GM19463 (cell line): ENCODE results near the gene MMEL1.
"Not testable (repeated sequence)": the region's sequence is repeated elsewhere in the genome, so short reads cannot be mapped to it uniquely, and the experiment has no call there.

Experiments
- ATAC-seq: cut with Tn5 transposase; IDR thresholded peaks from one replicate; pipeline ENCODE4 v1.9.1; 2021; ENCODE audit warnings: mild to moderate bottlenecking, moderate library complexity; ENCODE audit not compliant: unreplicated experiment

MMEL1 gene

GRCh38 chr1:2629627-2630497, 3.0 kb downstream of the MMEL1 start:
- ATAC-seq: no peak

DNA sequence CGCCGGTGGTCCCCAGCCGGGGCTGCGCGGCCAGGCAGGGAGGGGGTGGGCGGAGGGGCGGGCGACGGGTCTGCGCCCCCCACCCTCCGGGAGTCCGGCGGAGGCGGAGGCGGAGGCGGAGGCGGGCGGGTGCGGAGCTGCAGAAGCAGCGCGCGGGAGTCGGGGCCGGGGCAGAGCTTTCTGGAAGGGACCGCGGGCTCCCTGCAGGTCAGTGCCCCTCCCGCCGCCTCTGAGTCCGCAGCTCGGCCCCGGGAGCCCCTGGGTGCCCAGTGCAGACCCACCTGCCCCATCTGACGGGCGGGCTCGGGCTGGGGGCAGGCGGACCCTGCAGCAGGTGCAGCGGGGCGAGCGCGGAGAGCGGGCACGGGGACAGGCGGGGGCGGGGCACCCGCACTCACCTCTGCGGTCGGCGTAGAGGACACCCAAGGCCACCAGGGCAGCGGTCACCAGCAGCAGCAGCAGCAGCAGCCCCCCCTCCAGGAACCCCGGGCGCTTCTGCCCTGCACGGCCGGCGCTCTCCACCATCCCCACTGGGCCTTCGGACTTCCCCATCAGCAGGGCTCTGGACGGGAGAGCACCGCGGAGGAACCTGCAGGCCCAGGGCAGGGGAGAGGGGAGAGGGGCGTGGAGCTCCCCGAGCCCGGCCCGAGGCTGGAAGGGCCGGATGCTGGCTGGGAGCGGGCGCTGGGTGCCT, 3.7 kb downstream of the MMEL1 start:
- no peak for ATAC-seq

GRCh38 chr1:2628191-2628932, 4.5 kb downstream of the MMEL1 start:
- ATAC-seq: no peak

DNA sequence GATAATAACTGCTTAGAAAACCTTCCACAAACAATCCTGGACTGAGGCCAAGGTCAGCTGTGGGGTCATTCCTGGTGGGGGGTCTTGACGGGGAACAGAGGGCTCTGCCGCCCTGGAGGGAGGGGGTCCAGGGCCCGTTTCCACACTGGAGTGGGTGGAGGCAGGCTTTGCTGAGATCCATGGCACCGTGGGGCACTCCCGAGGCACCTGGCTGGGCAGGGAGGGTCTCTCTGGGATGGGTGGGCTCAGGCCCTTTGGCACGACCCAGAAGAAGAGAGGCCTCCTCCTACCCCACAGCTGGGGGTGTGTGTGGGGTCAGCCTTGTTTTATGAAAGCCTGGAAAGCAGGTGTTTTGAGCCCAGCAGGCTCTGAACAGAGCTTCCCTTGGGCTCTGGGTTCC, 5.1 kb downstream of the MMEL1 start:
- ATAC-seq: no peak

- not testable (repeated sequence) for ATAC-seq
Observed at GRCh38 chr1:2625748-2626147, 7.1 kb downstream of the MMEL1 start.

GRCh38 chr1:2625311-2625710, 7.5 kb downstream of the MMEL1 start:
- ATAC-seq: no peak

DNA sequence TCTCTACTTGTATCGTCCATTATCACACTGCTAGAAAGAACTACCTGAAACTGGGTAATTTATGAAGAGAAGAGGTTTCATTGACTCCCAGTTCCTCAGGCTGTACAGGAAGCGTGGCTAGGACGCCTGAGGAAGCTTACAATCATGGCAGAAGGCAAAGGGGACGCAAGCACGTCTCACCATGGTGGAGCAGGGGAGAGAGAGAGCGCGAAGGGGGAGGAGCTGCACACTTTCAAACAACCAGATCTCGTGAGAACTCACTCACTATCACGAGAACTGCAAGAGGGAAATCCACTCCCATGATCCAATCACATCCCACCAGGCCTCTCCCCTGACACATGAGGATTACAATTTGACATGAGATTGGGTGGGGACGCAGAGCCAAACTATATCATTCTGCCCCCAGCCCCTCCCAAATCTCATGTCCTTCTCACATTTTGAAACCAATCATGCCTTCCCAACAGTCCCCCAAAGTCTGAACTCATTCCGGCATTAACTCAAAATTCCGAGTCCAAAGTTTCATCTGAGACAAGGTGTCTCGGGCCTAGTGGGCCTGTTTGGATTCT, 8.0 kb downstream of the MMEL1 start:
- no peak for ATAC-seq

DNA sequence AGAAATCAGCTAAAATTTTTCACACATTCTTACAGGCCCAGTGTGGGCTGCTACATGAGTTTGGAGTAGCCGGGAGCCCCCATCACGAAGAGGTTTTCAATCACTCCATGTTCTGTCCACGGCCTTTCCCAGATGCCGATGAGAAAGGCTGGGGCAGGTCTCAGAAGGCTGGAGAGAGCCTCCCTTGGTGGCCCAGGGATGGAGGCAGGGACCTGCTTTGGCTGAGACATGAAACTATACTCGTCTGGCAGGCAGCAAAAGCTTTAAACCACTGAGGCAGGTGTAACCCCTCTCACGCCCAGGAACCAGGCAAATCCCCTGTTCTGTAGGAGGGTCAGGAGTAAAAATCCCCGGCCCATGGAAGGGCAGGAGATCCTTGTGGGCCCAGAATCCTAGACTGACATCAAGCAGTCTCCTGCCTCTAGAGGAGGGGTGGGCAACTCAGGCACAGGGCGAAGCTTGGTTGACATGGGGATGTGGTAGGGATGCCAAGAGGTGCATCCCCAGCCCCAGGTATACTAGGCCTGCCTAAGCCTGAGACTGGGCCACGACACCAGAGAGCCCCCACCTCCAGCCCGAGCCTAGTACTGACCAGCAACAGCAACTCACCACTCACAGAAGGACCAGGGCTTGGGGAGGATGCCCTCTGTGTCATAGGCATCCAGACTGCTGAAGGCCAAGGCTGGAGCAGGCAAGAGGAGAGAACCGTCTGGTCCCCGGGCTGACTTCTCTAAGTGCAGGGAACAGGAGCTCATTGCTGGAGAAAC, 9.1 kb downstream of the MMEL1 start:
- ATAC-seq: no peak

GRCh38 chr1:2617971-2618470, 14.8 kb downstream of the MMEL1 start:
- no peak for ATAC-seq

DNA sequence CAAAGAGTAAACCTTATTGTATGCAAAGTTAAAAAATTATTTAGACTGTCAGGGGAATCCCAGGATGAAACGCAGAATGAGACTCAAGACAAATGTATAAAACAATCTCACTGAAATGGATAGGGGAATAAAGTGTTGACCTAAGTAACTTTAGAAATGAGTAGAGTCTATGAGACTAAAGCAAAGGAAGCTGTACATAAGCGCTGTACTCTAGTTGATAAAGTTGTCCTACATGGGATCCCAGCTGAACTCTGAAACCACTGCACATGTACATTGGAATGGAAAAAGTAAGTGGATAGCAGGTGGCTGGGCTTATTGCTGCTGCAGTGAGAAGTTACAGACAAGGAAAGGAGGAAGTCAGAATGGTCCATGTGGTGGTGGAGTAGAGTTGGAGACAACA, 18.7 kb downstream of the MMEL1 start:
- ATAC-seq: no peak

DNA sequence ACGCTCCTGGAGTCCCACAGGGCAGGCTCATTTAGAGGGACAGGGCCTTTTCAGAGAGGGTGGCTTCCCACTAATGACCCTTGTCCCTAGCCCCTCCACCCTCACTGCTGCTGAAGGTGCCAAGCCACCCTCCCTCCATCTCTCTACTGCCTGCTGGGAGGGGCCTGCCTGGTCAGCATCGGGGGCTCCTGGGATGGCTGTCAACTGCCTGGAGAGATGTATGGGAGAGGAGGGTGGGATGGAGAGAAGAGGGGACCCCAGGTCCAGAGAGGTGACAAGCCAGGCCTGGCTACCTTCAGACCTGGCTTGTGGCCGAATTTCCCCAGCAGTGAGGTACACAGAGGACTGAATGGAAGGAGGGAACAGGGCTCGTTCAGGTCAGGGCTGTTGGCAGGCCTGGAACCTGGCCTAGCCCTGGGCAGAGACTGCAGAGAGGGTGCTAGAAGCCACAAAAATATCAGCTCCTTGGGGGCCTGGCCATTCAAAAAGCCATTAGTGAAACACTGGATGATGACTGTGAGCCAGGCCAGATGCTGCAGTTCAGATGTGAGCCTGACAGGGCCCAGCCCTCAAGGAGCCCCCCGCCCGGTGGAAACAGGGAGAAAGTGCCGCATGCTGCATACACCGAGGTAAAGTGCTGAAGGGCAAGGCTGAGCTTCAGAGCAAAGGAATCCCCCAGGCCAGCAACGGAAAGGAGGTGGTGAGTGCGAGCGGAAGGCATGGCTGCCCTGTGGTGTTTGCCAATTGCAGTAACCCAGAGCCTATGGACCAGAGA, 20.0 kb downstream of the MMEL1 start:
- no peak for ATAC-seq

GRCh38 chr1:2611621-2612437, 21.0 kb downstream of the MMEL1 start:
- no peak for ATAC-seq

GRCh38 chr1:2611031-2611501, 21.8 kb downstream of the MMEL1 start:
- no peak for ATAC-seq

DNA sequence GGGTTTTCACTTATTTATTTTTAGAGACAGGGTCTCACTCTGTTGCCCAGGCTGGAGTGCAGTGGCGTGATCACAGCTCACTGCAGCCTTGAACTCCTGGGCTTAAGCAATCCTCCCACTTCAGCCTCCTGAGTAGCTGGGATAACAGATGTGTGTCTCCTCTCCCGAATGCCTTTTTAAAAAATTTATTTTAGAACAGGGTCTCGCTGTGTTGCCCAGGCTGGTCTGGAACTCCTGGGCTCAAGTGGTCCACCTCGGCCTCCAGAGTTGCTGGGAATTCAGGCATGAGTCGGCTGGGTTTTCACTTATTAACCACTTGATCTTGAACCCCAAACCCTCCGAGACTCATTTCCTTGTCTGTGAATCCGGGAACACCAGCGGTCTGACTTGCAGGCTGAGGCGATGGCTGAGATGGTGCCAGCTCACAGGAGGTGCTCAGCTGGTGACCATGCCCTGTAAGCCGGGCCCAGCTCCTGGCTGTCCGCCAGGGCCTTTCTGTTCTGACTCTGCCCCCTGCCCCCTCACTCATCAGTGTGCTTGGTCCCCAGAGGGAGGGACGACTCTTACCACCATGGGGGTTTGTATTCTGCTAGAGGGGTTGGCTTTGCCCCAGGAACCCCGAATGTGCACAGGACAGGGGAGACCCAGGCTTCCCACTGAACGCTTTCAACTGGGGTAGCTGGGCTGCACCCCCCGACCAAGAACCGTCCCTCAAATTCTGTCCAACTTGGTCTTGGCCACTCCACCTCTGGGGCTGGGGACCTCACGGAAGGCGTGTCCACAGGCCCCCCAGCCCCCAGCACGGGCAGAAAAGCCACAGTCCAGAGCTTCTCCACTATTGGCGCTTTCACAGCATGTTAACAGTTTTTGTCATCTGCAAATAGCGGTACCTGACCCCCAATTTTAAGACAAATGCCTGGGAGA, 22.5 kb downstream of the MMEL1 start:
- no peak for ATAC-seq

DNA sequence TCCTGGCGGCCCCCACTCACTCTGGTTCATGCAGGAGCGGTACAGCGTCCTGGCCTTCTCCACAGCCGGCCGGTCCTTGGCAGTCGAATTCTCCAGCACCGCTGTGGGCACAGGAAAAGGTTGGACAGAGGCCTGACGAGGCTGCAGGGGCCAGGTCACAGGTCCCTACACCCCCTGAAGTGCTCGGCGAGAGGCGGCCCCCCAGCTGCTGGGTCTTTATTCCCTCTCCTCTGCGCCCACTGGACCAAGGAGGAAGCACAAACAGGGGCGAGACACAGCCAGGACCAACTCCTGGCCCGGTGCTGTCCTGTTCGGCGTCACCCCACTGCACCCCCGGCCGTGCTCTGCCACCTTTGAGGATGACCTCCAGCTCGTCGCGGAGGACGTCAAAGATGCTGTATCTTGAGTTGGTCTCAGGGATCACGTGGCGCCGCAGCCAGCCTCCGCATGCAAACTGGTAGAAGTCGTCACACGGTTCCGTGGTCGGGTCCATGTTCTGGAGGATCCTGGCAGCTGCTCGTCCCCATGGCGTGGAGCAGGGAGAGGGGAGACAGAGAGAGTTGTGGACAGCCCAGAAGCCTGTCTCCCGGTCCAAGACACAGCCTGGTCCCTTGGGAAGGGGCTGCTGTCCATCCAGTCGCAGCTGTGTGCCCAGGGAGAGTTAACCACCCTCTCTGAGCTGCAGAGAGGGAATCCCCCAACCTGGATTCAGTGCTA, 23.3 kb downstream of the MMEL1 start:
- ATAC-seq: no peak

DNA sequence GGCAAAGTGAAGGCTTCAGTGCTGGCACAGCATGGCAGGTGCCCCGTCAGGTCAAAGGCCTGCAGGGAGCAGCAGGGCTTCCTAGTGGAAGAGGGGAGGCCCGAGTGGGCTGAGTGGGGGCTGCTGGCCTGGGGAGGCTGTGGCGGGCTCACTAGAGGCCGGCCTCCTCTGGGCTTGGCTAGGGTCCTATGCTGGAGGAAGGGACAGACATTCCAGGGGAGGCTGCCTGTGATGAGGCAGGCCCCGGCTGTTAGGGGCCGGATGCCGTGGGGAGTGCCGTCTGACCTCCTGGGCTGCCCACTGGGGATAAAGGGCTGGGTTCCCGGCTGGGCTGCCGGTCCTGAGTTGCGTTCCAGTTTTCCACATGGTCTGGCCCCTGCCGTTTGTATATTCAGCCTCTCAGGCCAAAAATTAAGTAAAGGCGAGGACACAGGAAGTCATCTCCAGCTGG, 25.1 kb downstream of the MMEL1 start:
- ATAC-seq: no peak
